Measurements from ENCODE around the gene NEMP2.
A peak's percentile ranks its signal among the peaks of the same experiment; 100 is the strongest.

Gene NEMP2, protein sequence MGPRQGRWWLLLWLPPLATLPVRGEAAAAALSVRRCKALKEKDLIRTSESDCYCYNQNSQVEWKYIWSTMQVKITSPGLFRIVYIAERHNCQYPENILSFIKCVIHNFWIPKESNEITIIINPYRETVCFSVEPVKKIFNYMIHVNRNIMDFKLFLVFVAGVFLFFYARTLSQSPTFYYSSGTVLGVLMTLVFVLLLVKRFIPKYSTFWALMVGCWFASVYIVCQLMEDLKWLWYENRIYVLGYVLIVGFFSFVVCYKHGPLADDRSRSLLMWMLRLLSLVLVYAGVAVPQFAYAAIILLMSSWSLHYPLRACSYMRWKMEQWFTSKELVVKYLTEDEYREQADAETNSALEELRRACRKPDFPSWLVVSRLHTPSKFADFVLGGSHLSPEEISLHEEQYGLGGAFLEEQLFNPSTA

DNA sequence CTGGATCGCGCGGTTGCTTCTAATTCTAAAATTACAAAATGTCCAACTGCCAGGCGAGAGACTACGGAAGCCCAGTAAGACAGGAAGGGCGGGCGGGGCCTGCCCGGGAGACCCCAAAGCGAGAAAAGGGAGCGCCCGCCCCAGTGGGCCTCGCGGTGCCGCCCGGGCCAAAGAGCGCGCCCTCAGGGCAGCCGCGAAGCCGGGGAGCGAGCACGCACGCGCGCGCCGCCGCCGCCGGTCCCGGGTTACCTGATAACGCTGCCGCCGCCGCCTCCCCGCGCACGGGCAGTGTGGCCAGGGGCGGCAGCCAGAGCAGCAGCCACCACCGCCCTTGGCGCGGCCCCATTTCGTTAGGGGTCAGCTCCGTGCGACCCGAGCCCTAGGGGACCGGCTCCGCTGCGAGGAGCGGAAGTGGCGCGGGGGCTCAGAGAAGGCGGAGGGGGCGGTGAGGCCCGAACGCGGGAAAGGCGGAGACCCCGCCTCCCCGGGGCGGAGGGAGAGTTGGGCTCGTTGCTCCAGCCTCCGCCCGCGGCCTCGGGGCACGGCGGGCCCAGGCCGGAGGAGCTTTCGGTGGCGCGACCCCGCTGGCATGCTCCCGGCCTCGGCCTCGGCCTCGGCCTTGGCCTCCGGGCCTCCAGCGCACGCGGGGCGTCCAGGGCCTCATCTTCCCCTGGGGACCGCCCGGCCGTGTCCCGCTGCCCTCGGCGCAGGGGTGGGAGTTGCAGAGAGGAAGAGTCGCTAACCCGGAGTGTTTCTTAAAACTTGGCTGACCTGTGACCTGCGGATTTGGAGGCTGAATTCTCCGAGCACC lies at the start of gene NEMP2:
Gene NEMP2, minus strand, starts transcription at position 413 of the 811 bp plus-strand sequence. Its CDS starts 67 bp downstream, at position 346.
- DNase-seq (ENCODE audit: low read depth, low spot score) = peak; percentile 68

DNA sequence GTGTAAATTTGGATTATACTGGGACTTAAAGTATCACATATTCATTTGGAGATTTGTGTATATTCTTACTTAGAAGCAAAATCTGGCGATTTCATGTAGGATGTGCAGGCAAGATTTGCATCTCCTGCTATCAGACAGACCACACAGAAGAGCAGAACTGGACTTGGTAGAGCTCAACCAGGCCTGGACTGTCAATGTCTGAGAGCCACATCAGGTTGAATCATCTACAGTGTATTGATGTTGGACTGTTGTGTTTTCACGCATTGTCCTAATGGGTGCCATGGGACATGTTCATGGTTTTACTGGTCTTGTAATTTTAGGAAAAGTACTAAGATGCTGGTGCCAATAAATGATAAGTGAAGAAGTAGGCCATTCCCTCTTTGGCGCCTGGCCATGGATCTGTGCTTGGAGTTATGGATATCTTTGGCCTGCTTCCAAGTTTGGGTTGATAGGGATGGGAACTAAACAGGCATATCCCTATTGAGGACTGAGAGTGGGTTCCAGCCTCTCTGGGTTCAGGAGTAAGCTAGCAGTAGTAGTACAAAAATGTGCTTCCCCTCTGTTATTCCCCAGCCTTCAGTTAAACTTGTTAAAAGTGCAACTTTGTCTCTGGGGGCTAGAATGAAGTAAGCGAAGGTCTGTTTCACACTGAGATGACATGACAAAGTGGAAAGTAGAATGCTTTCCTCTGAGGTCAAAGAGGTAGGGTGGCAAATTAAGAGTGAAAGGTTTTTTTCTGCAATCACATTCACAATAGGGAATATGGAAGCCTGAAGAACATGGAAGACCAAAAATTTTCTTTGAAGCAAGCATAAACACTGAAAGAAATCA lies 49.2 kb upstream of the NEMP2 start:
- DNase-seq (ENCODE audit: low read depth, low spot score) = no peak

DNA sequence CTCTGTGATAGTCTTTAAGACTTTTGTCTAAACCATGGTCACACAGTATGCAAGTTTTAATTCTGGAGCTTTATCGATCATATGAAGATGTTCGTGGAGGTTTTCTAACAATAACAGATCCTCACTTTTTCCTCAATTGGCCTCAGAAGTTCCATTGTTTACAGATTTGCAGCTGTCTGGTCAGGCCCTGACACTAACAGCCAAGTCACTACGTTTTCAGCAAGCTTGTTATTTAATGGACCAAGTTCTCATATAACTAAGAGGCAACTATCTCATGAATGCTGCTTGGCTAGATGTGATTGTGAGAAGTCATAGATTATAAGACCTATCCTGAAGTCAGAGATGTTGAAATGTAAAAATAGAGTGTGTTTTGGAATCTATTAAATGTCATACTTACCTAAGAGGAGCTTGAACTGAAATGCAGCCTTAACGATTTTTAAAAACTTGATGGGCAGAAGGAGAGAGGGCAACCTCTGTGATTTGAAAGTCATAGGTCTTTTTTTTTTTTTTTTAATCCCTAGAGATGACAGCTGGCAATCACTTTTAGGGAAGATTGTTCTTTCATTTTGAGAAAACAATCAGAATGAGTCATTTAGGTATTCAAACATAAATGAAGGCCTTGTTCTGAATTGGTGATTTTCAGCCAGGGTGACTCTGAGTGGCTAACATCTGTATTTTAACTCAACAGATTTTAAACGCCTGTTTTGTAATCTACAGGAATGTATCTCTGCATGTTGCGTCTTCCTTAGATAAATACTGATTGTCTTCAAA lies 48.4 kb upstream of the NEMP2 start:
- DNase-seq (ENCODE audit: low read depth, low spot score) = no peak

DNA sequence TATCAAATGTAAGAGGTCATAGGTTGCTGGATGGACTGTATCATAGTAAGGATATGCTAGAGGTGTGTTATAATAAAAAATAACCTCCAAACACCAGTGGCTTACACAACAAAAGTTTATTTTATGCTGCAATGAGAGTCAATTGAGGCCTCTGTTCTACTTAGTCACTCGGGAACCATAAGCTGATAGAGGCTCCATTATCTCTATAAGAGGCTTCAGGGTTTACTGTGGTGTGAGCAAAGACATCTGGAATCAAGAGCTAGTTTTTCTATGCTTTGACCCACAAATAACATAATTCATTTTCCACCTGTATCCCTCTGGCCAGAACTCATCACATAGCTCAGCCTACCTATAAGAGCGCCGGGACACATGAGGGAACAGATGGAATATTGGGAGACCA lies 47.5 kb upstream of the NEMP2 start:
- DNase-seq (ENCODE audit: low read depth, low spot score) = no peak

DNA sequence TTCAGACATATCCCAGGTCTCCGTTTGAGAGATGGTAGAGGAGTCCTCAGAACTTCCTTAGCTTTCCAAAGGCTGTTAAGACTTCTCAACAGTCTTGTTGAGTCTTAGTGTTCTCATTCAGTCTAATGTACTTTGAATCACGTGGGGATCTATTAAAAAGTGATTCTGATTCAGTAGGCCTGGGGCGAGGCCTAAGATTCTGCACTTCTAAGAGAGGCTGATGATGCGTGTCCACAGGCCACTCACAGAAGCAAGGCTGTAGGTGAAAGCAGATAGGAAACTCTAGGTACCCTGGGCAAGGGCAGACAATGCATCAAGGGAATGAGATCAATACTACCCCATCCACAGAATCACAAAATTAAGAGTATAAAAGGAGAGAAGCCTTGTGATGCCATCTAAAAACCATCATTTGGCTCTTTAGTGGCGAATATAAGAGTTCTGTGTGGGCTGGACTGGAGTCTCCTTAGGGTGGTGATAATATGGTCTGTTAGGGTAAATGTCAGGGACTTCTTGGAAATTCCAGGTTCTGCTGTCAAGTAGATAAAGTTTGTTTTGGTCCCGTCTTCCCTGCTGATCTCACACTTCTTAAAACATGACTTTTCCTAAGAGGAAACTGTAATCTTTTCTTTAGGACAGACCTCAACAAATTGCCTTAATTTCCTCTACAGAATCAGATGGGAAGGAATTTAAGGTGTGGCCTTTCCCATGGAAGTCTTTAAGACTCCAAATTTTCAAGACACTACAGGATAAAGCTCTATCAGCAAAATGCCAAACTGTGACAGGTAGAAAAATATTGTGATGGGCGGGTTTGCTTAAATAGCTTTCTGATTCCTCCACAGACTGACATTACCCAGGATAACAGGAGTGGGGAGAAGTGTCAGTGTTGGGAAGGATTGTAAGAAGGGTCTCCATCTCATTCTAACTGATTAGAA lies 45.7 kb upstream of the NEMP2 start:
- DNase-seq (ENCODE audit: low read depth, low spot score) = no peak

DNA sequence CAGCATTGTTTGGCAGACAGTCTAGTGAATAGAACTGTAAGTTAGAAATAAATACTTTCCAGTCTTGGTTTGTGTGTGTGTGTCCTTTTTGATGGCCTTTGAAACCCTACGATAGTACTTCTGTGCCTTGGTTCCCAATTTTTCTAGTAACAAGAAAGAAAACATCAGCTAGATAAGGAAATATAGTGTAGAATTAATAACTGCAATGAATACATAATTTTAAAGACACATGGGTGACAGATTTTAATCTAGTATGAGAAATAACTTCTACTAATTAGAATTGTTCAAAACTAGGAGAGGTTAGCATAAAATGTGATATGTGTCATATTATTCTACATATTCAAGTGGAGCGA lies 44.5 kb upstream of the NEMP2 start:
- no peak for DNase-seq (ENCODE audit: low read depth, low spot score)

DNA sequence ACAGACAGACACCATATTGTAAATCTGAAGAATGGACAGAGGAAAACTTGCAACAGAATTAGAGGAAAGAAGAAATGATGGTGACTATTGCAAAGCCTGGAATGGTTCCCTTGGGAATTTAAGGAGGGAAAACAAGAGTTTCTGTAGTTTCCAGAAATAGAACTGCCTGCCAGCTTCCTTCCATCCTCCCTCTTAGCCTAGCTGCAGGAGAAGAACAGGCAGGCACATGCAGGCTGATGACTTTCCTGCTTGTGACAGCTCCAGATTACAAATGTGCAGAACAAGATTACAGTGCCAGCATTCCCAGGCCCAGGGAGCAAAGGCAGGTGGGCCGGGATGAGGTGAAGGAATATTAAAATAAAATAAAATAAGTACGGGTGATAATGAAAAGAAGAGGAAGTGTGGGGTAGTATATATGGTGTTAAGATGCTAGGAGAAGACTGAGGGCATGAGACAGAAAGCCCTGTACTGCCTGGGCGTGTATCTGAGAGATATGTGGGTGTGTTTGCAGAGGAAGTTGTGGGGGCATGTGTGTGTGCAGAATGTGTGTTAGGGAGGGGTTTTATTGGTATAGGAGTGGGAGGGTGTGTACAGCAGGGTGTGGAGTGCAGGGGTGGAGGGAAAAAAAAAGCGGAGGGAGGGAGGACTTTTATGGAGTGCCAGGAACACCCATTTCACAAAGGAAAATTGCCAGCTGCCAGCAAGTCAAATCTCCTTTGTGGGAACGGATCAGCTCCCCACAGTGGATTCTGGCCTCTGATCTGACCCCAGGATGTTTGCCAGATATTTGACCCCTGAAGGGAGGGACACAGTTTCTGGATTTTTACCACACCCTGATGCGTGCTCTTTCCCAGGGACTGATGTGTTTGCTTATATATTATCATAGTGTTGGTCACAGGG lies 43.9 kb upstream of the NEMP2 start:
- DNase-seq (ENCODE audit: low read depth, low spot score) = no peak

DNA sequence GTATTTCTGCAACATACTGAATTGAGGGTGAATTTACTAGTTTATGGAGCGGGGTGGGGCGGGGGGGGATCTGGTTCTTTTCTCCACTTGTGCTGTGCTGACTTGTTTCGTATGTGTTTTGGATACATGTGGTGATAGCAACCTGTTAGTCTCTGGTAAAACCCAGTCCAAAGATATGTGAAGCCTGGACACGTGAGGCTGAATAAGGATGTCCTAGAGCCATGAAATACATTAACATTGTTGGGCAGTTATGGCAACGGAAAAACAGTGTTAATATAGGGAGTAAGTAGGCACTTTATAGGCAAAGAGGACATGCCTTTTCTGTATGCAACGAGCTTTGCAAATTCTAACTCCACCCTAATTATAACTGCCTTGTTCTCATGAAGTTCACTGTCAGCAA lies 42.1 kb upstream of the NEMP2 start:
- no peak for DNase-seq (ENCODE audit: low read depth, low spot score)

DNA sequence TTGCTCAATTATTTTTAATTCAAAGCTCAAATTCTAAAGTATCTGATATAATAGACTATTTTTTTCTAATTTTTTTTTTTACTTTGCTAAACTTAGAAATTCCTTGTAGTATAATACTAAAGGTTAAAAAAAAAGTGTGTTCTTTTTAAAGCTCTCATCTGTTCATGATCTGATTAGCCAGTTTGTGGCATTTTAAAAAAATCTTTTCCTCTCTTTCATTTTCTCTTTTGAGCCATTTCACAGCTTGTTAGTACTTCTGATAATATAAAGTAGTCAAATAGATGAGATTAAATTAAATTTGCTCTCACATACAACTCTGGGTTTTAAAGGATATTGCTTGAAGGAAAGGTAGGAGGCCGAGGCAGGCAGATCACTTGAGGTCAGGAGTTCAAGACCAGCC lies 40.7 kb upstream of the NEMP2 start:
- DNase-seq (ENCODE audit: low read depth, low spot score) = no peak

DNA sequence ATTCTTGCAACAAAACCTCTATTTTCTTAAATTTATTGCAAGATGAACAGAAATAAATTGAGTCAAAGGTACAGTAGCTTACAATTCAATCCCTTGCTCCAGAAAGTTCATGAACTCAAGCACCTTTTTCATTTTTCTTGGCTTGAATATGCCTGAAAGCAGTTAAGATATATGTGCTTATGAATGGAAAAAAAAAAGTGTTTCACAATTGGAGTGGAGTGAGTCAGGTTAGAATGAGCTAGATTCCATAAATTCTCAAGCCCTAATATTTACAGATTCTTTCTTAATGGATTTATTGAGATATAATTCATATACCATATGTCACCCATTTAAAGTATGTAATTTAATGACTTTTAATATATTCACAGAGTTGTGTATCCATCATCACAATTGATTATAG lies 39.6 kb upstream of the NEMP2 start:
- DNase-seq (ENCODE audit: low read depth, low spot score) = no peak

DNA sequence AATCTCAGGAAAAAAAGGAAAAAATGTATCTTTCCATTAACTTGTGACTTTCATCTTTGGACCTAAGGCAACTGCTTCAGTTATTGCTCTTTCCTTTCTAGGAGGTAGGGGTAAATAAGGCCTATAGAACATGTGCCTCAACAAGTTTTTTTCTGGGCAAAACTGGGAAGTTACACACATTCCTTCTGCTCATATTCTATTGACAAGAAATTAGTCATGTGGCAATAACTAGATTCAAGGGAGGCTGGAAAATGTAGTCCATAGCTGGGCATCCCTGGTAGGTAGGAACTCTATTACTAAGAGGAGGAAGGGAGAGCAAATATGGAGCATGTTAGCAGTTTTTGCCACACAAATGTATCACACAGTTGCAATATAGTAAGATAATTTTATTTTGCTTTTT lies 37.7 kb upstream of the NEMP2 start:
- DNase-seq (ENCODE audit: low read depth, low spot score) = no peak

DNA sequence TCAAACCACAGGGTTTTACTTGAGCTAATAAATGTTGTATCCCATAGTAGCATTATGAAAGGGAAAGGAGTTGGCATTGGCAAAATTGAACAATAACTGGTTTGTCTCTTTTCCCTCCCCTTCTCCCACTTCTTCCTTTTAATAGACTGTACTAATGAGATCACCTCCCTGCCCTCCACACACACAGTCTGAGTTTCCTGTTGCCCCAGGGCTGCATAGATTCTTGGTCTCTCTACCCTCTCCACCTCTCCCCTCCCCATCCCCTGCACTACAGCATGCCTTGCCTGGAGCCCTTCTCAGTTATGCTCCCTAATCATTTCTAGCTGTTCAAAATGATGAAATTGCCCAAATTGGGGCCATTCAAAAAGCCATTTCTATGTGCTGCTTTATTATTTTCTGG lies 37.2 kb upstream of the NEMP2 start:
- DNase-seq (ENCODE audit: low read depth, low spot score) = no peak

DNA sequence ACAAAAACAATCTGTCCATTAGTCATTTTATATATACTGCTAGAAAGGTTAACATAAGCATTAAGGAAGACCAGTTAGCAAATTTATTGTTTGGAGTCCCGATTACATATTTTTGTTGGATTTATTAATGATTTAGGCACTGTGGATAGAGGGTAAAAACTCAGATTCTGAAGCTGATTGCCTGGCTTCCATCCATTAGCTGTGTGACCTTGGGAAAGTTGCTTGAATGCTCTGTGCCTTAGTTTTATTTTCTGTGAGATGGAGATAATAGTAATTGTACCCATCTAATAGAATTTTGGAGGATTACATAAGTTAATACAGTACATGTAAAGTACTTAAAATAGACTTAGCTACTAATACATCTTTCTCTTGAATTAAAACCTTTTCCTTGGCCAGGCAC lies 36.3 kb upstream of the NEMP2 start:
- no peak for DNase-seq (ENCODE audit: low read depth, low spot score)

DNA sequence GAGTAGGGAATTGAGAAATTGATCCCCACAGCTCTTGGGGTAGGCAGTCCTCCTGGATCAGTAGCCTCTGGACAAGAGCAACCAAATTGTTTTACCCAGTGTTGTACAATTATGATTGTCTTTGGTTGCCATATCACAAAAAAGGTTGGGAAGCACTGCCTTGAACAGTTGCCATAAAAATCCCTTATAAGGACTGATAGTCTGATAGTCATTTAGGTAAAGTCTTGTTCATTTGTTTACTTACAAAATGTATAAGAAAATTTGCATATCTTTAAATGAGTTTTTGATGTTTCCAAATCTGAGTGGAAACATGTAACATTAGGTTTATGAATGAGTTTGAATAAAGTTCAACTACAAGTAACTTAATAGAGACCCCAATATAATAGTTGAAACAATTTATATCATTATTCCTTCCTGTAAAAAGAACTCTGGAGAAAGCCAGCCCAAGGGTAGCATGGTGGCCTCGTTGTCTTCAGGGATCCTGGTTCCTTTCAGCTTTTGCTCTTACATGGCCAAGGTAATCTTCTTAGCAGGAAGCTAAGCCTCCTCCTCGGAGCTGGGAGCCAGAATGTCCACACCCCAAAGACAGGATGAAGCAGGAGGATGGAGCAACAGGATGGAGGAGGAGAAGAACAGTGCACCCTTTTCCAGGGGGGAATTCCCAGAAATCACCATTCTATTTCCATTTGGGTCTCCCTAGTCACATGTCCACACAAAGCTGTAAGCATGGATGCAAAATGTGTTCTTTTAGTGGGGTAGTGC lies 35.7 kb upstream of the NEMP2 start:
- no peak for DNase-seq (ENCODE audit: low read depth, low spot score)

DNA sequence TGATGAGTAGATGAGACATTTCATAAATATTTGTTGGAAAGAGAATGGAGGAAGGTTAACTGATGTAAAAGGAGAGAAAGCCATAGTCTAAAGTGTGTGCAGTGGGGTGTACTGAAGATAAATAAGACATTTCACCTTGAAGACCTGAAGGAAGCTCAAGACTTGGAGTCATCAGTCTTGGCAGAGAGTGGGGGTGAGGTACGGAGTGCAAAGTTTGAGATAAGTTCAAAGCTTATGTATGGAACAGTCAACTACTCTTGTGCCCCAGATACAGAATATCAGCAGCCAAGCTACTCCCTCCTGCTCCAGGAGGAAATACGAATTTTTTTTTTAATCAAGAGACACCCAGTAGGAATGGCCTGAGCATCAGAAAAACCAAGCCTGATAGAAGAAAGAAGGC lies 30.3 kb upstream of the NEMP2 start:
- DNase-seq (ENCODE audit: low read depth, low spot score) = no peak

DNA sequence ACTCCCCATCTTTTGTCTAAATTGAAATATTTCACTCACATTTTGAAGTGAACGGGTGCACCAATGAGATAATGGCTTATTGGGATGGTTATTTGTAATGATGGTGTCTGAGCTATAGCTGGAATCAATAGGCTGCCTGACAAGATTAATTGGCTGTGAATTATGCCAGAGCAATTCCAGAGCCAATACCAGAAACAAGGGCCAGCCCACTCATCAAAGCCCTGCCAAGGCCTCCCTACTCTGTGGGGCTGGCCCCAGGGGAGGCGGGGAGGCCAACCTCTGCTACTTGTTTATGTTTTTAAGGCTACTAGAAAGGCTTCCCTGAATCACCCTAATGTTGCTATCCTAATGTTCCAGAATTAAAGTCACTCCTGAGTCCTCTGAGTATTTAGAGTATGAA lies 29.1 kb upstream of the NEMP2 start:
- no peak for DNase-seq (ENCODE audit: low read depth, low spot score)

DNA sequence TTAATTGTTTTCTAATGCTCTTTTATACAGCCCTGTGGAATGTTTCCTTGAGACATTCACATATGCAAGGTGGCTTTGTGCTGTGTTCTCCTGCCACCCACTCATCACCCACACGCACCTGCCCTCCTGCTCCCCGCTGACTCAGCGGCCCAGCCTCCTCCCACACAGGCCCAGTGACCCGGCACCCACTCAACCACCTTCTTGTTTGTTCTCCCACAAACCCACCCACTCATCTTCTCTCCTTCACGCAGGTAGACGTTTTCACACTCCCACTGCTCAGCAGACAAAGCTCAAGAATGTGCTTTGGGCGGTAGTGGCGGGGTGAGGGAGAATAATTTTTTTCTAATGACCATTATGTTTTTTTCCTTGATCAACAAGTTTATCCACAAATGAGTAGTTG lies 28.6 kb upstream of the NEMP2 start:
- no peak for DNase-seq (ENCODE audit: low read depth, low spot score)

DNA sequence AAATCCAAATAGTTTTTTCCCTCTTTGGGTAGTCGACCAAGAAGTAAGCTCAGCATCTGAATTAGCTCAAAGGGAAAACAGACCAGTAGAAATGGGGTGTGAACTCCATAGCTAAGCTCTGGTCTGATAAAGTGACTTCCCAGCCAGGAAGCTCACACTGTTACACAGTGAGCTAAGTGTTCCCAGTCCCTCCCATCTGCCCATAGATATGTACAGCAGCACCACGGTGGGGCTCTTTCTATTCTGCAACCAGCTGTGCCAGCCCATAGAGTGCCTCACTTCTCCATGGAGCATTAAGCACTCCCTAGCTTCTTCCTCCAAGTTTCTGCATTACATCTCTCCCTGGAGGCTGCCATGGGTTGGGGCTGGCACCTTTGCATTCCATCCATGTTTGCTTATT lies 27.6 kb upstream of the NEMP2 start:
- no peak for DNase-seq (ENCODE audit: low read depth, low spot score)

DNA sequence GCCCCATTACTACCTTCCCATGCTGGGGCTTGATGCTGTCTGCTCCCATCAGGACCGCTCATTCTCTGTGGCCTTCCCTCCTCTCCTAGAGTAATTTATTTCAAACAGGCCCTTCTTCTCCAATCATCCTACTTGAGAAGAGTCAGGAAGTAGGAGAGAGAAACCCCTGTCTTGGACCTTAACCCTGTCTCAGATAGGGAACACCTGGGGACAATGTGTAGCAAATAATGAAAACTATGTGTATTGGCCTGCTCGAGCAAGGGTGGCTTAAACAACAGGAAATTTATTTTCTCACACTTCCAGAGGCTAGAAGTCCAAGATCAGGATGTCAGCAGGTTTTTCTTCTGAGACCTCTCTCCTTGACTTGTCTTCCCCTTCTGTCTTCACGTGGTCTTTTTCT lies 26.6 kb upstream of the NEMP2 start:
- no peak for DNase-seq (ENCODE audit: low read depth, low spot score)
